BJ (cell line): ENCODE data around the gene NCAN. TPM values are rescaled to one million over a fixed set of nuclear protein-coding genes. Genes with fewer than 3 reads are reported as not detected.

ENCODE experiments used
- CTCF ChIA-PET: fragments of 350-600 bp; formaldehyde crosslinking; extraction: SDS; loops from one replicate; lab custom pipeline; 2021; ENCODE audit warnings: antibody characterized with exemption, inconsistent platforms; lab: Yijun Ruan, JAX
- POLR2A ChIA-PET: fragments of 300-600 bp; sonication (Branson Sonifier 250); formaldehyde crosslinking; extraction: SDS; loops from one replicate; lab custom pipeline; 2021; ENCODE audit warnings: antibody characterized with exemption; lab: Charles Lee
- DNase-seq: peaks from one replicate; pipeline ENCODE4 v3.0.0-alpha.2; 2011; ENCODE audit warnings: low read depth
- H3K27me3 ChIP-seq: 2 replicates; pipeline ENCODE4 v1.6.0; 2011; ENCODE audit warnings: low read length; ENCODE audit not compliant: control insufficient read depth, insufficient read depth
- H3K36me3 ChIP-seq: 2 replicates; pipeline ENCODE4 v1.5.1; 2011; ENCODE audit warnings: low read length; ENCODE audit not compliant: control insufficient read depth, insufficient read depth
- H3K4me3 ChIP-seq: 2 replicates; pipeline ENCODE4 v1.5.1; 2011; ENCODE audit warnings: low read depth, mild to moderate bottlenecking, control low read depth, low read length
- polyA plus RNA-seq: library from polyadenylated mRNA; depleted of rRNA; stranded (reverse); fragments of >200 nt; gene quantifications from 2 replicates; pipeline ENCODE4 v1.2.3, GENCODE V29; 2011
- TF ChIP-seq, protein P1 (sequence below): IDR thresholded peaks from 2 replicates; pipeline ENCODE4 v1.5.1; 2011; ENCODE audit warnings: low read depth, mild to moderate bottlenecking, control low read depth, inconsistent platforms, low read length, moderate library complexity; ENCODE audit not compliant: insufficient read depth

Gene NCAN
- polyA plus RNA-seq, 1 experiment: not detected

DNA sequence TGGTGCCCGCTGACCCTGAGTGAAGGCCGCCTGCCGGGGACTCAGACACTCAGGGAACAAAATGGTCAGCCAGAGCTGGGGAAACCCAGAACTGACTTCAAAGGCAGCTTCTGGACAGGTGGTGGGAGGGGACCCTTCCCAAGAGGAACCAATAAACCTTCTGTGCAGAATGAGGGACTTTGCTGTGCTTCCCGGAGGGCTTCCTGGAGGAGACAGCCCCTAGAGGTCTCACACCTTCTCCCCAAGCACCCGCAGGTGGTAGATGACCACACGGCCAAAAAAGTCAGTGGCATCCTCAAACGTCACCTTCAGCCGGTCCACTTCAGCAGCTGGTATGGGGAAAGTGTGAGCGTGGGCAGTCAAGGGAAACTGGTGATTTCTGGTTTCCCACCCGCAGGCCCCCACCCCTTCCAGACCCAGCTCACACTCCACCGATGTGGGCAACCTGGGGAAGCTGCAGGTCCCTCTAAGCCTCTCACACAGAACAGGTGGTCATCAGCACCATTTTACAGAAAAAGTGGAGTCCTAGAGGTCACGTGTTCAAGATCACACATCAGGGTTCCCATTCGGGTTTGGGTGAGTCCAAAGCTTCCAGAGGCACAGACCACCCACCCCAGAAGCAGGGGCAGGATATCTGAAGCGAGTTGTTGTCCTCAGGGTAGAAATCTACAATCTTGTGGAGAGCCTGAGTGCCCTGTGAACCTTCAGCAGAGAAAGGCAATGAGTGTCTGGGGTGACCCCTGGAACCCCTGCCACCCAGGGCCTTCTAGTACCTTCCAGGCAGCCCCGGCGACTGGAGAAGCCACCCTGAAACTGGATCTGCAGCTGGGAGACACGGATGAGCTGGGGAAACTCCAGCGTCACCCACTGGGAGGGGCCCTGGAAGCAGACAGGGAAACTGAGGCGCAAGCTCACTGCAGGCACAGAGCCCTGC is 9.8 kb upstream of the NCAN start:
- ChIA-PET POLR2A (no interaction called here), CTCF (interaction anchor here (0.6 to 1.9 kb wide), 3 partner anchors 9 to 289 kb away, joined by 3 to 5 read pairs (median 3); no protein-coding TSS in a partner anchor)

DNA sequence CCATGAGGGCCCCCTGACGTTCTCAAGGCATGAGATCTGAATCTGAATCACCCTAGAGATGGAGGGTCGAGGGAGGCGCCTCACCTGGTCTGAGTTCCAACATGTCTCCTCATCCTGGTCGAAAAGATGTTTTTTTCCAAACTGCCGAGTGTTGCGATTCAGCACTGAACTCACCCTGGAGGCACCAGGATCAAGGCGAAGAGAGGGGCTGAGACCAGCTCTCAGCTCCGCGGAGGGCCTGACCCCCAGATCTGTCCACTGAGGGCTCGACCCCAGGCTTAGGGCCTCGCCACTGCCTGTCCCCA is 9.1 kb upstream of the NCAN start:
- no peak for DNase-seq
- CTCF ChIA-PET: interaction anchor here (0.6 to 1.9 kb wide), 4 partner anchors 10 to 288 kb away, joined by 3 to 5 read pairs (median 4); no protein-coding TSS in a partner anchor

More for the DNA sequence above, 9.8 kb upstream of the NCAN start:
- TF ChIP-seq, protein P1, sequence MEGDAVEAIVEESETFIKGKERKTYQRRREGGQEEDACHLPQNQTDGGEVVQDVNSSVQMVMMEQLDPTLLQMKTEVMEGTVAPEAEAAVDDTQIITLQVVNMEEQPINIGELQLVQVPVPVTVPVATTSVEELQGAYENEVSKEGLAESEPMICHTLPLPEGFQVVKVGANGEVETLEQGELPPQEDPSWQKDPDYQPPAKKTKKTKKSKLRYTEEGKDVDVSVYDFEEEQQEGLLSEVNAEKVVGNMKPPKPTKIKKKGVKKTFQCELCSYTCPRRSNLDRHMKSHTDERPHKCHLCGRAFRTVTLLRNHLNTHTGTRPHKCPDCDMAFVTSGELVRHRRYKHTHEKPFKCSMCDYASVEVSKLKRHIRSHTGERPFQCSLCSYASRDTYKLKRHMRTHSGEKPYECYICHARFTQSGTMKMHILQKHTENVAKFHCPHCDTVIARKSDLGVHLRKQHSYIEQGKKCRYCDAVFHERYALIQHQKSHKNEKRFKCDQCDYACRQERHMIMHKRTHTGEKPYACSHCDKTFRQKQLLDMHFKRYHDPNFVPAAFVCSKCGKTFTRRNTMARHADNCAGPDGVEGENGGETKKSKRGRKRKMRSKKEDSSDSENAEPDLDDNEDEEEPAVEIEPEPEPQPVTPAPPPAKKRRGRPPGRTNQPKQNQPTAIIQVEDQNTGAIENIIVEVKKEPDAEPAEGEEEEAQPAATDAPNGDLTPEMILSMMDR: no peak
- H3K36me3 ChIP-seq: peaks cover 19% of the 10 kb centered on the region
- no peak for DNase-seq
- no peaks in the 10 kb centered on the region for H3K27me3 ChIP-seq
- peak overlapping the region; percentile 55 for H3K4me3 ChIP-seq

DNA sequence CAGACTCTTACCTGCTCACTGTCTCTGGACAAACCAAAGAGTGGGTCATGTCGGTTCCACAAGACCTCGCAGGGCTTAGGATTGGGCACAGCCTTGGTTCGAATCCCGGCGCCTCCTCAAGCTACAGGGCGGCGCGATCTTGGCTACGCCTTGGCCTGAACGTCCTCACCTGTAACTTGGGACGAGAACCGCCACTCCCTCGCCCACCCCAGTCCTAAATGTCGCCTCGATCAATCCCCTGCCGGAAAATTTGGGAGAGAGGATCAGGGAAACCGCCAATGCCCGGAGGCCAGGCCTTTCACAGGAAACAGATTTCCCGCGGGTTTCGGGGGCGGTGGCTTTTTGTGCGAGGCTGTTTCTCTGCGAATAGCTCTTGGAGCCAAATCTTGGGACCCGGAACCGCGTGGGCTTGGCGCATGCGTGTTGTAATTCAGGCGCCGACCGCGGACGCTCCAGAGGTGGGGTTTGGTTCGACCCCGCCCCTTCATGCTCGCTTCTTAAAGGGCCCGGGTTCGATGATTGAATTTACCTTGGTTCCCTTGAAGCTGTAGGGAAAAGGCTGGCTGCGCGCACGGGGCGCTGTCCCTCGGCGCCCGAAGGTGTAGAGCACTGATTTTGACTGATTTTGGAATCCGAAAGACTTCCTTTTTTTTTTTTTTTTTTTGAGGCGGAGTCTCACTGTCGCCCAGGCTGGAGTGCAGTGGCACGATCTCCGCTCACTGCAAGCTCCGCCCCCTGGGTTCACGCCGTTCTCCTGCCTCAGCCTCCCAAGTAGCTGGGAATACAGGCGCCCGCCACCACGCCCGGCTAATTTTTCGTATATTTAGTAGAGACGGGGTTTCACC is 8.5 kb upstream of the NCAN start, which contains the start of gene NR2C2AP:
NR2C2AP (minus strand) TSS at position 403 of the 845 bp plus-strand sequence; CDS start at position 49, 354 bp downstream.
- DNase-seq: peak; percentile 63
- TF ChIP-seq, protein P1: no peak
- H3K4me3 ChIP-seq: peak within 1 kb of the TSS; percentile 55
- CTCF ChIA-PET: interaction anchor here (0.8 to 1.9 kb wide), 3 partner anchors 10 to 29 kb away, joined by 3 to 5 read pairs (median 4); no protein-coding TSS in a partner anchor
- H3K36me3 ChIP-seq: peaks cover 11% of the 10 kb centered on the region
- POLR2A ChIA-PET: interaction anchor here (0.7 to 1.0 kb wide), 2 partner anchors 26 to 53 kb away, joined by 3 to 5 read pairs; no protein-coding TSS in a partner anchor
- H3K27me3 ChIP-seq: no peaks in the 10 kb centered on the region

More for the DNA sequence above, 9.1 kb upstream of the NCAN start:
- Histone ChIP-seq H3K4me3 (peak overlapping the region; percentile 55), H3K36me3 (peaks cover 14% of the 10 kb centered on the region), H3K27me3 (no peaks in the 10 kb centered on the region)
- TF ChIP-seq, protein P1: no peak
- POLR2A ChIA-PET: interaction anchor here (0.7 to 1.0 kb wide), 2 partner anchors 27 to 53 kb away, joined by 3 to 5 read pairs; no protein-coding TSS in a partner anchor

DNA sequence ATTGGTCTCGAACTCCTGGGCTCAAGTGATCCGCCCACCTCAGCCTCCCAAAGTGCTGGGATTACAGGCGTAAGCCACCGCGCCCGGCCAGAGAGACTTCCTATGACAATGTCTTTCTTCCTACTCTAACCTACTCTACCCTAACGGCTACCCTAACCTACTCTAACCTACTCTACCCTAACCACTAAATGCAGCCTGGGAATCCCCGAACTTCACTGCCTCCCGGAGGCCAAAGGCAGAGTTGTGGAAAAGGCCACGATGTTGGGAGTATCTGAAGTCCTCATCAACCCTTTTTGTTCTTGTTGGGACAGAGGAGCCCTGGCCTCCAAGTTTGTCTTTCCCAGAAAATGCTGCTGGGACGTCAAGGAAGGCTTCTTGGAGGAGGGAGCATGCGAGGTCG is 7.6 kb upstream of the NCAN start:
- DNase-seq: no peak
- TF ChIP-seq, protein P1: no peak
- ChIA-PET CTCF (no interaction called here), POLR2A (no interaction called here)
- Histone ChIP-seq H3K4me3 (no peak overlapping the region), H3K36me3 (peaks cover 3% of the 10 kb centered on the region), H3K27me3 (no peaks in the 10 kb centered on the region)
